Smooth muscle cell (in vitro differentiated cells): Measurements from ENCODE around the gene TBC1D1. TPM values are rescaled to one million over a fixed set of nuclear protein-coding genes. Genes with fewer than 3 reads are reported as not detected.

Source experiments
- DNase-seq: peaks from one replicate; lab custom pipeline; 2025; ENCODE audit not compliant: unreplicated experiment; lab: John Stamatoyannopoulos, UW
- H2AFZ ChIP-seq: fragments of 200-600 bp; sonication (generic); 2 replicates; pipeline ENCODE4 v1.6.0; 2016; ENCODE audit warnings: antibody characterized with exemption, low read depth, mild to moderate bottlenecking
- H3F3A ChIP-seq: fragments of 200-600 bp; sonication (generic); 2 replicates; pipeline ENCODE4 v1.6.0; 2017; ENCODE audit warnings: antibody characterized with exemption, low read depth
- H3K27ac ChIP-seq: fragments of 200-600 bp; sonication (generic); 2 replicates; pipeline ENCODE4 v1.5.1; 2016; ENCODE audit warnings: low read depth, mild to moderate bottlenecking
- H3K27me3 ChIP-seq: fragments of 200-600 bp; sonication (generic); 2 replicates; pipeline ENCODE4 v1.6.1; 2016; ENCODE audit warnings: low read depth, mild to moderate bottlenecking
- H3K36me3 ChIP-seq: fragments of 200-600 bp; sonication (generic); 2 replicates; pipeline ENCODE4 v1.5.1; 2016; ENCODE audit warnings: low read depth
- H3K4me1 ChIP-seq: fragments of 200-600 bp; sonication (generic); 2 replicates; pipeline ENCODE4 v1.5.1; 2016; ENCODE audit warnings: low read depth
- H3K4me2 ChIP-seq: fragments of 200-600 bp; sonication (generic); 2 replicates; pipeline ENCODE4 v1.6.0; 2016; ENCODE audit warnings: mild to moderate bottlenecking
- H3K4me3 ChIP-seq: fragments of 200-600 bp; sonication (generic); 2 replicates; pipeline ENCODE4 v1.5.1; 2016; ENCODE audit warnings: mild to moderate bottlenecking
- H3K79me2 ChIP-seq: fragments of 200-600 bp; sonication (generic); 2 replicates; pipeline ENCODE4 v1.6.0; 2016; ENCODE audit warnings: low read depth, mild to moderate bottlenecking
- H3K9ac ChIP-seq: fragments of 200-600 bp; sonication (generic); 2 replicates; pipeline ENCODE4 v1.6.0; 2016; ENCODE audit warnings: low read depth
- H3K9me3 ChIP-seq: fragments of 200-600 bp; sonication (generic); replicated peaks from 2 replicates; pipeline ENCODE4 v1.5.1; 2016; ENCODE audit warnings: low read depth
- H4K20me1 ChIP-seq: fragments of 200-600 bp; sonication (generic); 2 replicates; pipeline ENCODE4 v1.6.0; 2016; ENCODE audit warnings: low read depth
- WGBS: methylation state at CpG from one replicate; pipeline ENCODE4 v1.1.7; 2016; ENCODE audit warnings: low lambda C conversion rate; 5-methylcytosine and 5-hydroxymethylcytosine counted together
- polyA plus RNA-seq: library from polyadenylated mRNA; unstranded; fragments of >200 nt; fragmentation: Nextera tagmentation; extraction: Ambion mirVana; gene quantifications from 2 replicates; pipeline ENCODE4 v1.2.1, GENCODE V29; 2016
- total RNA-seq: library from RNA; depleted of rRNA; stranded (reverse); fragments of >200 nt; gene quantifications from 2 replicates; pipeline ENCODE4 v1.2.3, GENCODE V29; 2014
- TF ChIP-seq, protein P1 (sequence below): fragments of 200-600 bp; sonication (generic); IDR thresholded peaks from 2 replicates; pipeline ENCODE4 v1.5.1; 2017; ENCODE audit warnings: borderline replicate concordance, mild to moderate bottlenecking, antibody characterized with exemption; ENCODE audit not compliant: insufficient read depth, poor library complexity, severe bottlenecking

TBC1D1 gene
- total and polyA plus RNA-seq, 2 experiments from 2014 or later = 81.5 to 117 TPM

- Histone ChIP-seq H3K9ac (no peak overlapping the region), H3K36me3 (no peaks in the 10 kb centered on the region), H3K4me2 (peak overlapping the region; percentile 62), H3K4me1 (peaks cover 22% of the 10 kb centered on the region), H3K27ac (peak overlapping the region; percentile 78), H3K4me3 (no peak overlapping the region), H3F3A (peaks cover 17% of the 10 kb centered on the region), H4K20me1 (no peaks in the 10 kb centered on the region), H3K79me2 (no peaks in the 10 kb centered on the region), H3K27me3 (no peaks in the 10 kb centered on the region), H2AFZ (no peak overlapping the region), H3K9me3 (no peaks in the 10 kb centered on the region)
- no peak for DNase-seq
- TF ChIP-seq, protein P1, sequence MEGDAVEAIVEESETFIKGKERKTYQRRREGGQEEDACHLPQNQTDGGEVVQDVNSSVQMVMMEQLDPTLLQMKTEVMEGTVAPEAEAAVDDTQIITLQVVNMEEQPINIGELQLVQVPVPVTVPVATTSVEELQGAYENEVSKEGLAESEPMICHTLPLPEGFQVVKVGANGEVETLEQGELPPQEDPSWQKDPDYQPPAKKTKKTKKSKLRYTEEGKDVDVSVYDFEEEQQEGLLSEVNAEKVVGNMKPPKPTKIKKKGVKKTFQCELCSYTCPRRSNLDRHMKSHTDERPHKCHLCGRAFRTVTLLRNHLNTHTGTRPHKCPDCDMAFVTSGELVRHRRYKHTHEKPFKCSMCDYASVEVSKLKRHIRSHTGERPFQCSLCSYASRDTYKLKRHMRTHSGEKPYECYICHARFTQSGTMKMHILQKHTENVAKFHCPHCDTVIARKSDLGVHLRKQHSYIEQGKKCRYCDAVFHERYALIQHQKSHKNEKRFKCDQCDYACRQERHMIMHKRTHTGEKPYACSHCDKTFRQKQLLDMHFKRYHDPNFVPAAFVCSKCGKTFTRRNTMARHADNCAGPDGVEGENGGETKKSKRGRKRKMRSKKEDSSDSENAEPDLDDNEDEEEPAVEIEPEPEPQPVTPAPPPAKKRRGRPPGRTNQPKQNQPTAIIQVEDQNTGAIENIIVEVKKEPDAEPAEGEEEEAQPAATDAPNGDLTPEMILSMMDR = no peak
- 31% methylated on average over 4 of the region's 4 CpGs for WGBS
These were observed 199.1 kb downstream of the TBC1D1 start for GRCh38 chr4:38089961-38090360.

GRCh38 chr4:38090455-38091246 is 199.8 kb downstream of the TBC1D1 start:
- H3K9me3 ChIP-seq = no peaks in the 10 kb centered on the region
- no peaks in the 10 kb centered on the region for H4K20me1 ChIP-seq
- H2AFZ ChIP-seq = no peak overlapping the region
- H3K27me3 ChIP-seq = no peaks in the 10 kb centered on the region
- H3K9ac ChIP-seq = no peak overlapping the region
- peaks cover 15% of the 10 kb centered on the region for H3K4me1 ChIP-seq
- 38% methylated on average over 7 of the region's 7 CpGs for WGBS
- H3F3A ChIP-seq = peaks cover 12% of the 10 kb centered on the region
- no peak for DNase-seq
- H3K4me3 ChIP-seq = no peak overlapping the region
- no peaks in the 10 kb centered on the region for H3K79me2 ChIP-seq
- peak overlapping the region; percentile 78 for H3K27ac ChIP-seq
- peak overlapping the region; percentile 62 for H3K4me2 ChIP-seq
- no peaks in the 10 kb centered on the region for H3K36me3 ChIP-seq
- TF ChIP-seq, protein P1 = no peak

DNA sequence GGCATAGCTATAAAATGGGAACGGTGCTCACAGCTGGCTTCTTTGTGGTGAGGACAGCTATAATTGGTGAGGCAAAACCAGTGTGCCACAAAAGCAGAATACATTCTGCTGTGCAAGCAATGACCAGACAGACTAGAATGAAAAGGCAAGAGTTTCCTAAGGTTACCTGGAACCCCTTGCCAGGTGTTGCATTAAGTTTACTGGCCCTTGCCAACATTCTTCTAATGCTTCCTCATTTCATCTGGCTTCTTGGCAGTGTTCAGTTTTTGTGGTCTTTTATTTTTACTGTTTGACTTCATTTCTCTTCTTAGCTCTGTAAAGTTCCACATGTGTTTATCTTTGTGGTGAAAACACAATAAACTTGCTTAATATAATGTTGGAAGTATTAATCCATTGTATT is 200.8 kb downstream of the TBC1D1 start:
- Histone ChIP-seq H3K4me3 (no peak overlapping the region), H3K4me1 (peaks cover 7% of the 10 kb centered on the region), H4K20me1 (no peaks in the 10 kb centered on the region), H3K4me2 (peak overlapping the region; percentile 62), H3K79me2 (no peaks in the 10 kb centered on the region), H3K9ac (no peak overlapping the region), H3K27me3 (no peaks in the 10 kb centered on the region), H3K27ac (peak overlapping the region; percentile 78), H2AFZ (no peak overlapping the region), H3F3A (peaks cover 12% of the 10 kb centered on the region), H3K9me3 (no peaks in the 10 kb centered on the region), H3K36me3 (no peaks in the 10 kb centered on the region)
- 45% methylated on average over 1 of the region's 1 CpG for WGBS
- TF ChIP-seq, protein P1 = no peak
- no peak for DNase-seq

DNA sequence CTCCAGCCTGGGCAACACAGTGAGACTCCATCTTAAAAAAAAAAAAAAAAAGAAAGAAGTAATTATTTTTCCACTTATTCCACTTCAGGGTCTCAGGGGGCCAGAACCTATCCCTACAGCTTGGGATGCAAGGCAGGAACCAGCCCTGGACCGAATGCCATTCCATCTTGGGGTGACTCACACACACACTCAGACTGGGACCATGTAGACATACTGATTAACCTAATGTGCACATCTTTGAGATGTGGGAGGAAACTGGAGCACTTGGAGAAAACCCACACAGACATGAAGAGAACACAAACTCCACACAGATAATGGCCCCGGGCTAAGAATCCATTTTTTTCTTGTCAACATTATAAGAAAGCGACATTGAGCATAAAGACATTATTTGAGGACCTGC is 201.8 kb downstream of the TBC1D1 start:
- H2AFZ ChIP-seq = no peak overlapping the region
- H3K9ac ChIP-seq = no peak overlapping the region
- no peaks in the 10 kb centered on the region for H4K20me1 ChIP-seq
- no peak for DNase-seq
- H3K27ac ChIP-seq = peak overlapping the region; percentile 78
- no peaks in the 10 kb centered on the region for H3K79me2 ChIP-seq
- peaks cover 12% of the 10 kb centered on the region for H3F3A ChIP-seq
- peaks cover 7% of the 10 kb centered on the region for H3K4me1 ChIP-seq
- 32% methylated on average over 3 of the region's 3 CpGs for WGBS
- TF ChIP-seq, protein P1 = no peak
- H3K4me3 ChIP-seq = no peak overlapping the region
- no peaks in the 10 kb centered on the region for H3K36me3 ChIP-seq
- no peaks in the 10 kb centered on the region for H3K9me3 ChIP-seq
- H3K4me2 ChIP-seq = peak overlapping the region; percentile 14
- H3K27me3 ChIP-seq = no peaks in the 10 kb centered on the region
